Skin of body (tissue), 2 donors: Measurements from ENCODE around the gene CAPZA1. TPM values are rescaled to one million over a fixed set of nuclear protein-coding genes. Genes with fewer than 3 reads are reported as not detected.
"Not testable (repeated sequence)": the region's sequence is repeated elsewhere in the genome, so short reads cannot be mapped to it uniquely, and the experiment has no call there.

Experiments used
- DNase-seq: peaks from one replicate; lab custom pipeline; 2025; lab: John Stamatoyannopoulos, UW
- total RNA-seq: library from RNA; depleted of rRNA; stranded (reverse); fragments of >200 nt; gene quantifications from one replicate; pipeline ENCODE4 v1.2.3, GENCODE V29; 2014

Gene CAPZA1
- total RNA-seq, 1 donor from 2014 or later, result 147 TPM

DNA sequence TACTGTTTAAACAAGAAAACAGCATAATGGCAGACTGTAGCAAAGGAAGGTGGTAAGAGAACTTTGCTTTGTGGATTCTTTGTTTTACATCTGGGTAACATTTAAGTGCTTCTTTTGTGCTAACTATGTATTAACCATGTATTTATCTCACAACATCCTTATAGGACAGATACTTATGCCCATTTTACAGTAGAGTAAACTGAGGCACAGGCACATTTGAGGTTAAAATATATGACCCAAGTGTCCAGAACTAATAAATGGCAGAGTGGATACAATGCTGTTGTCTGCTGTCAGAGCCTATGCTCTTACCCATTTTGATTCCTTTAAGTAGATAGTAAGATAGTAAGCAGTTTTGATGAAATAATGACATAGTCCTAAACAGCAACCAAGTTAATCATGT lies 7.3 kb downstream of the CAPZA1 start:
- no peak for DNase-seq

GRCh38 chr1:112628516-112628915 lies 8.9 kb downstream of the CAPZA1 start:
- DNase-seq, result no peak

DNA sequence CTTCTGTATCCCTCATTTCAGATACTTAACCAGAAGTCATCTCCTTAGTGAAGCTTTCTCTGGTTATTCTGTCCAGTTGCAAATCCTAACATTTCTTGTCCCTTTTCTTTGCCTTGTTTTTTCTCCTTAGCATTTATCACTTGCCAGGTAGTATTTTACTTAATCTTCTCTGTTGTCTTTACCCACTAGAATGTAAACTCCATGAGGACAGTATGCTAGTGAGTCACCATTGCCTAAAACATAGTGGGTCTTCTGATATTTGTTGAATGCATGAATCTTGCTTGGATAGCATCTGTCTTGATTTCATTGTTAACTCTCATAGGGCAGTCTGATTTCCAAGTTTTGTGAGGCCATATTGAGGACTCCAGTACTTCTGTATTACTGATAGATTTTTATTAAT lies 9.6 kb downstream of the CAPZA1 start:
- no peak for DNase-seq

GRCh38 chr1:112633628-112634027 lies 14.0 kb downstream of the CAPZA1 start:
- DNase-seq, result no peak

GRCh38 chr1:112634367-112634766 lies 14.7 kb downstream of the CAPZA1 start:
- DNase-seq, result no peak

GRCh38 chr1:112636056-112636455 lies 16.4 kb downstream of the CAPZA1 start:
- DNase-seq, result no peak

GRCh38 chr1:112636597-112637253 lies 17.1 kb downstream of the CAPZA1 start:
- no peak for DNase-seq

DNA sequence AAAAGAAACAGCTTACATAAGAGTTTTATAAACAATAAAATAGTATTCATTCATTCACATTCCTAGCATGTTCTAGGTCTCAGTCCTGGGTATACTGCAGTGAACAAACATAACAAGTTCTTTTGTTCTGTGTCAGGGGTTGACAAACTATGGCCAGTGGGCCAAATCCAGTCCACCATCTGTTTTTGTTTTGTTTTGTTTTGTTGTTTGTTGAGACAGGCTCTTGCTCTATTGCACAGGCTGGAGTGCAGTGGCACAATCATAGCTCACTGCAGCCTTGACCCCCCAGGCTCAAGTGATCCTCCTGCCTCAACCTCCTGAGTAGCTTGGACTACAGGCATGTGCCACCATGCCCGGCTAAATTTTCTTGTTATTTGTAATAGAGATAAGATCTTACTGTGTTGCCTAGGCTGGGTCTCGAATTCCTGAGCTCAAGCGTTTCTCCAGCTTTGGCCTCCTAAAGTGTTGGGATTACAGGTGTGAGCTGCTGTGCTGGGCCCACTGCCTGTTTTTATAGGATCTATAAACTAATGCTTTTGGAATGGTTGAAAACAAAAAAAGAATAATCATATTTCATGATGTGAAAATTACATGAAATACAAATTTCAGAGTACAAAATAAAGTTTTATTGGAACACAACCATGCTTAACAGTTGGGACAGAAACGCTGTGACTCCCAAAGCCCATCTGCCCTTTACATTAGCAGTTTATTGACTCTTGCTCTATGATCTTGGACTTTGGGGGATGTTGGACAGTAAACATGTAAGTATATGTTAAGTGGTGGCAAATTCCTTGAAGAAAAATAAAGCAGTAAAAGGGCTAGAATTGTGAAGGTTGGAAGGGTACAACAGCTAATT lies 17.9 kb downstream of the CAPZA1 start:
- no peak for DNase-seq

DNA sequence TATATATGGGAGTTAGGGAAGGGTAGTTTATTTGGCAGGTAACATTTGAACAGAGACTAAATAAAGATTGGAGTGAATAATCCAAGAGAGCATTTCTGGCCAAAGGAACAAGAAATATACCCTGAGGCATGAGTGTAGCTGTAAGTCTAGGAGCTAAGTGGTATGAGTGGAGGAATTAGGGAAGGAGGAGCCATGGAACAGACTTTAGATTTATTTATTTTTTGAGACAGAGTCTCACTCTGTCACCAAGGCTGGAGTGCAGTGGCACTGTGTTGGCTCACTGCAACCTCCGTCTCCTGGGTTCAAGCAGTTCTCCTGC lies 18.4 kb downstream of the CAPZA1 start:
- no peak for DNase-seq

DNA sequence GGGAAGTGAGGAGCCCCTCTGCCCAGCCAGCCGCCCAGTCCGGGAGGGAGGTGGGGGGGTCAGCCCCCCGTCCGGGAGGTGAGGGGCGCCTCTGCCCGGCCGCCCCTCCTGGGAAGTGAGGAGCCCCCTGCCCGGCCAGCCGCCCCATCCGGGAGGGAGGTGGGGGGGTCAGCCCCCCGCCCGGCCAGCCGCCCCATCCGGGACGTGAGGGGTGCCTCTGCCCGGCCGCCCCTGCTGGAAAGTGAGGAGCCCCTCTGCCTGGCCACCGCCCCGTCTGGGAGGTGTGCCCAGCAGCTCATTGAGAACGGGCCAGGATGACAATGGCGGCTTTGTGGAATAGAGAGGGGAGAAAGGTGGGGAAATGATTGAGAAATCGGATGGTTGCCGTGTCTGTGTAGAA lies 20.8 kb downstream of the CAPZA1 start:
- not testable (repeated sequence) for DNase-seq

DNA sequence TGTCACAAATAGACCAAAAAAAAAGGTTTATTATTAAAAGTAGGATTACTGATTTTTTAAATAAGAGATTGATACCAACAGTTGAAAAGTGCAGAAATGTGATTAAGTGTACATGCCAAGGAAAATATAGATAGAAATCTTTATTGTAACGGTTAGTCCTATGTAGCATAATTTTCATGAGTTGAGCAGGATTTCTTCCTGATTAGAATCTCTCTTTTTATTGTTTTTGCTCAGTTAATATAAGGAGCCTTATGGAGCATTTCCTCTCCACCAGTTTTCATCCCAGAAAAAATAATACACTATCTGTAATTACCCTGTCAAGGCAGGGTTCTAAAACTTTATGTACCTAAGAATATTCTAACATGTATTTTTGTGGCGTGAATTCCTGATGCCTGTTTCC lies 23.4 kb downstream of the CAPZA1 start:
- DNase-seq, result no peak

DNA sequence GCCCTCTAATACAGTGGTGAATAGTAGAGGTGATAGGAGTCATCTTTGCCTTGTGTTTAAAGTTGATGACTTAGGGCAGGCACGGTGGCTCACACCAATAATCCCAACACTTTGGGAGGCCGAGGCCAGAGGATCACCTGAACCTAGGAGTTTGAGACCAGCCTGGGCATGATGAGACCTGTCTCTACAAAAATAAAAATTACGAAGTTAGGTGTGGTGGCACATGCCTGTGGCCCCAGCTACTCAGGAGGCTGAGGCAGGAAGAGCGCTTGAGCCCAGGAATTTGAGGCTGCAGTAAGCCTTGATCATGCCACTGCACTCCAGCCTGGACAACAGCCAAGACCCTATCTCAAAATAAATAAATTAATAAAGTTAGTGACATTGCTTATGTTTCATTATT lies 26.6 kb downstream of the CAPZA1 start:
- DNase-seq, result no peak

DNA sequence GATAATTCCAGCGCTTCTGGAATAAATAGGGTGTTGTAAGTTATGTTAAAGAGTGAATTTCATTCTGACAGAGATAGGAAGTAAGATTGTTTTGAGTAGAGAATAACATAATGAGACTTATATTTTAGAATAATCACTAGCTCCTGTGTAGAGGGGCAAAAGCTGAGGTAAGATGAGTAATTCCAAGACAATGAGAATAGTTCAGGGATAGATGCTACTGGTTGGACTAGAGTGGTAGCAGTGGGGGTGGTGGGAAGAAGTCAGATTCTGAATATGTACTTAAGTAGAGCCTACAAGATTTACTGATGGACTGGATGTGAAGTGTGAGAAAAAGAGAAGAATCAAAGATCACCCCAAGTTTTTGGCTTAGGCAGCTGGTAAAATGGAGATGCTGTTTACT lies 31.6 kb downstream of the CAPZA1 start:
- no peak for DNase-seq

DNA sequence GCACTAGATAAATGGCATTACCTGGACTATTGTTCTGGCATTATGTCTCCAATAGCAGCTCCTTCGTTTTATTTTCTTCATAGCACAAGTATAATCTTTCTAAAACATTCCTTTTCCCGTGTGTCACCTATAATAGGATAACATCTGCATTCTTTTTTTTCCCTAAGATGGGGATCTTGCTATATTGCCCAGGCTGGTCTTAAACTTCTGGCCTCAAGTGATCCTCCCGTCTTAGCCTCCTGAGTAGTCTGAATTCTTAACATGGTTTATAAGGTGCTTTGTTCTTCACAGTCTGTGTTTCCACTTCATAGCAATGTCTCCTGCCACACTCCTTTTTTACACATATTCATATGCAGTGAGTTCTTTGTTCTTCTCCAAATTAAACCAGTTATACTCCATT lies 46.2 kb downstream of the CAPZA1 start:
- no peak for DNase-seq

DNA sequence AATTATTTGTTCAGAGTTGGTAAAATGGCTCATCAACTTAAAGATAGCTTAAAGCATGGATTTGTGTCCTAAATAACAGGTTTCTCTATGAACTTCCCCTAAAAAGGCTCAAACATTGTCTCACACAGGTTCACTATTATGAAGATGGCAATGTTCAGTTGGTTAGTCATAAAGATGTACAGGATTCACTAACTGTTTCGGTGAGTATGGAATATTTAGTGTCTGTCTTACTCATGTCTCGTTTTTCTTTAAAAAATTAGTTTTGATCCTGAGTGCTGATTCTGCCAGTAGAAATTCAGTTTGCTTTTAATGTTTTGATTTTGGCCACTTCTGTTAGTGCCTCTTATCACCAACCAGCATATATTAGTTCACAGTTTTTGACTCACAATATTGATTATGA lies 47.3 kb downstream of the CAPZA1 start:
- DNase-seq, result no peak

DNA sequence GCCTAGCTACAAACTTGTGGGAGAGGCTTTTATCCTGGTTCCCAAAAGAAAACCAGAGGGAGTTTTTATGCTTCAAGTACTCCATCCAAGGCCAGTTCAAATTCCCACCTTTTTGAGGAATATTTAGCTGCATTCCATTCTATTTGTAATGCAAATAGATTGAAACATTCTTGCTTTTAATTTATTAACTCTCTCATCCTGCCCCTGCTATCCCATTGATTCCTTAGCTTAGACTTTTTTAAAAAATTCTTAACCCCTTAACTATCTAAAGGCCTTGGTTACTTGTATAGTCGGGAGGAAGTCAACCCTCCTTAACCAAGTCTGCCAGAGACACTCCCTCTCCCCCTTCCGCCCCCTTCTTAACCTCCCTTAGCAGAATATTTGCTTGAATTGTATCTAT lies 52.4 kb downstream of the CAPZA1 start:
- DNase-seq, result no peak

DNA sequence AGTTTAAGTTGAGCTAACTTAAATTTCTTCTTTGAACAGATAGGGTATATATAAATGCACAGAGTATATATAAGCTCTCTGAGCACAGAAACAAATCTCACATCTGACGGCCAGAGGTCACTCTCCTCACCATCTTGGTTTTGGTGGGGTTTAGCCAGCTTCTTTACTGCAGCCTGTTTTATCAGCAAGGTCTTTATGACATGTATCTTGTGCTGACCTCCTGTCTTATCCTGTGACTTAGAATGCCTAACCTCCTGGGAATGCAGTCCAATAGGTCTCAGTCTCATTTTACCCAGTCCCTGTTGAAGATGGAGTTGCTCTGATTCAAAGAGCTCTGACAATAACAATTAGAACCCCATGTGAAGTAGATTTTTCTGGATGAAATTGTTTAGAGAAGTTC lies 53.2 kb downstream of the CAPZA1 start:
- no peak for DNase-seq

DNA sequence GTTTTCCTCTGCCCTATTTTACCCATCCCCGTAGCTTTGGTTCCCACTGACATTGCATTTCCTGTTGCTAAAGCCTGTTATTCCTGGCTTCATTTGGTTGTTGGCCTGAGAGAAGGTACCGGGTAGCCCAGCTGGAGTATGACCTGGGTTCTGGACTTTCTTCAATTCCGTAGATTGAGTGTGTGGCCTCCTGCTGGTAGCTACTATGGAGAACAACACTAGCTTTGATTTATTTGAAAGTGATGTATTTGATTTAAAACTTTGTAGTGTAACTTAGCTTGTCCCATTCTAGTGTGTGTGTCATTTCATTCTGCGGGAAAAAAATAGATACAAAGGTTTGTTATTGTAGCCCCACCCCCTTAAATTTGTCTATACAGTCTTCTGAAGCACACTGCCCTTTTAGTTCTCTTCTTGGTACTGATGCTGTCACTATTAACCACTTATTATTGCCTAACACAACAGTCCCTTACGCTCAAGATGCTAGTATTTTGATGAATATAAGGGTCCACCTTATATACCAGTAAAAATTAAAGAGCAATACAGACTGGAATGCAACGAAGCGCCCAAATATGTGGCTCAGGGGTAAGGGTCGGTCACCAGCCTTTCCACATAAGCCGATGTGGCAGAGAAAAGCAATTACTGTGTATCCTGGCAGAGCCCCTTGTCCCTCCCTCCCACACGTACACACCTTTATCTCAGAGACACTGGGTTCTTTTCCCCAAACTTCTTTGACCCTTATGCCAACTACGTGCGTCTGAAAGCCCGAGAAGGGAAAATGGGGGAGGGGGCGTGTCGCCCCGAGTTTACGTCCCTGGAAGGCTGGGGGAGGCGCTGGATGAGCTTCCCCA lies 54.2 kb downstream of the CAPZA1 start:
- peak; percentile 60 for DNase-seq

GRCh38 chr1:112674440-112674985 lies 54.9 kb downstream of the CAPZA1 start, which contains the start of gene MOV10:
MOV10 (plus strand) TSS chr1:112674659; CDS start chr1:112674913, 254 bp downstream.
- DNase-seq, result peak; percentile 60

GRCh38 chr1:112674986-112675727 lies 55.5 kb downstream of the CAPZA1 start:
- no peak for DNase-seq

- DNase-seq, result no peak
Observed at GRCh38 chr1:112675728-112676381, 56.2 kb downstream of the CAPZA1 start.
